G401.6 (cell line): ENCODE results near the gene UAP1.

Experiments
- FAIRE-seq: peaks from 2 replicates; lab custom pipeline; 2012; peaks lifted over from hg19 to GRCh38; lab: Jason Lieb, UNC

The UAP1 gene

GRCh38 chr1:162617513-162617912, 56.0 kb downstream of the UAP1 start:
- no peak for FAIRE-seq

- FAIRE-seq = no peak
These were observed 57.6 kb downstream of the UAP1 start for GRCh38 chr1:162619076-162619475.

- FAIRE-seq = no peak
These were observed 59.7 kb downstream of the UAP1 start for GRCh38 chr1:162621256-162621655.

- no peak for FAIRE-seq
These were observed 64.2 kb downstream of the UAP1 start for GRCh38 chr1:162625679-162626078.

GRCh38 chr1:162626094-162626493, 64.6 kb downstream of the UAP1 start:
- FAIRE-seq = no peak

GRCh38 chr1:162626761-162627160, 65.2 kb downstream of the UAP1 start:
- FAIRE-seq = no peak

GRCh38 chr1:162627662-162628296, 66.3 kb downstream of the UAP1 start:
- peak; percentile 90 for FAIRE-seq

GRCh38 chr1:162629077-162629627, 67.6 kb downstream of the UAP1 start:
- FAIRE-seq = no peak

GRCh38 chr1:162629651-162630050, 68.1 kb downstream of the UAP1 start:
- no peak for FAIRE-seq

GRCh38 chr1:162631546-162632191, 70.1 kb downstream of the UAP1 start:
- peak; percentile 97 for FAIRE-seq

- FAIRE-seq = peak; percentile 98
These were observed 70.7 kb downstream of the UAP1 start, which contains the start of gene DDR2 for GRCh38 chr1:162632217-162632666. DDR2 (plus strand) TSS chr1:162632464; CDS start chr1:162719064, 86,600 bp downstream.

- FAIRE-seq = no peak
These were observed 71.2 kb downstream of the UAP1 start for GRCh38 chr1:162632698-162633080.

GRCh38 chr1:162633081-162633762, 71.7 kb downstream of the UAP1 start:
- FAIRE-seq = no peak

- no peak for FAIRE-seq
These were observed 73.9 kb downstream of the UAP1 start for GRCh38 chr1:162635418-162635817.

GRCh38 chr1:162639718-162640117, 78.2 kb downstream of the UAP1 start:
- no peak for FAIRE-seq

GRCh38 chr1:162641114-162641513, 79.6 kb downstream of the UAP1 start:
- FAIRE-seq = no peak

GRCh38 chr1:162644986-162645314, 83.4 kb downstream of the UAP1 start:
- no peak for FAIRE-seq

- FAIRE-seq = no peak
These were observed 84.1 kb downstream of the UAP1 start for GRCh38 chr1:162645666-162646065.

GRCh38 chr1:162649583-162649982, 88.1 kb downstream of the UAP1 start:
- FAIRE-seq = no peak
